DND-41 (cell line): ENCODE results near the gene SYDE2.

ENCODE experiments used
- EZH2 ChIP-seq: IDR thresholded peaks from 3 replicates; pipeline ENCODE4 v1.6.1; 2012; ENCODE audit warnings: borderline replicate concordance, low read depth, mild to moderate bottlenecking, moderate library complexity, low read length, inconsistent platforms; ENCODE audit not compliant: severe bottlenecking
- TF ChIP-seq, protein P1 (sequence below): IDR thresholded peaks from 2 replicates; pipeline ENCODE4 v1.5.1; 2012; ENCODE audit warnings: borderline replicate concordance, low read length, moderate library complexity, mild to moderate bottlenecking; ENCODE audit not compliant: poor library complexity, severe bottlenecking; ENCODE audit errors: extremely low read depth

DNA sequence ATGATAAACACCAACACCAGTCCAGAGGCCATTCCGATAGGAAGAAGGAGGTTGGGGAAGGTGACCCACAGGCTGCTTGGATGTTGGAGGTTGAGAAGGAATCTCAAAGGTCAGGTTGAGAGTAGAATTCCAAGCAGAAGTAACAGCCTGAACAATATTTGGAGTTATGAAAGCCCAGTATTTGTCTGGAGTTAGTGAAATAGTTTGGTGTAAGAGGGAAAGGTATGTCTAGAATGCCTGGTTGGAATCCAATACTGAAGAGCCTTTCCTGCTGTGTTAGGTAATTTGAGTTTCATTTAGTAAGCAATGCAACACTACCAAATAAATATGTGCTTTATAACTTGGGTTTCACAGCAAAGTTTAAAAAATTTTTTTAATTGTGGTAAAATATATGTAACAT, 82.1 kb downstream of the SYDE2 start:
- TF ChIP-seq, protein P1, sequence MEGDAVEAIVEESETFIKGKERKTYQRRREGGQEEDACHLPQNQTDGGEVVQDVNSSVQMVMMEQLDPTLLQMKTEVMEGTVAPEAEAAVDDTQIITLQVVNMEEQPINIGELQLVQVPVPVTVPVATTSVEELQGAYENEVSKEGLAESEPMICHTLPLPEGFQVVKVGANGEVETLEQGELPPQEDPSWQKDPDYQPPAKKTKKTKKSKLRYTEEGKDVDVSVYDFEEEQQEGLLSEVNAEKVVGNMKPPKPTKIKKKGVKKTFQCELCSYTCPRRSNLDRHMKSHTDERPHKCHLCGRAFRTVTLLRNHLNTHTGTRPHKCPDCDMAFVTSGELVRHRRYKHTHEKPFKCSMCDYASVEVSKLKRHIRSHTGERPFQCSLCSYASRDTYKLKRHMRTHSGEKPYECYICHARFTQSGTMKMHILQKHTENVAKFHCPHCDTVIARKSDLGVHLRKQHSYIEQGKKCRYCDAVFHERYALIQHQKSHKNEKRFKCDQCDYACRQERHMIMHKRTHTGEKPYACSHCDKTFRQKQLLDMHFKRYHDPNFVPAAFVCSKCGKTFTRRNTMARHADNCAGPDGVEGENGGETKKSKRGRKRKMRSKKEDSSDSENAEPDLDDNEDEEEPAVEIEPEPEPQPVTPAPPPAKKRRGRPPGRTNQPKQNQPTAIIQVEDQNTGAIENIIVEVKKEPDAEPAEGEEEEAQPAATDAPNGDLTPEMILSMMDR, result no peak
- no peak for TF ChIP-seq EZH2
